Hepatocyte (in vitro differentiated cells): ENCODE measurements around the gene DNAH17. TPM values are rescaled to one million over a fixed set of nuclear protein-coding genes. Genes with fewer than 3 reads are reported as not detected.

ENCODE experiments used
- DNase-seq: peaks from one replicate; pipeline ENCODE4 v3.0.0-alpha.2; 2016; ENCODE audit warnings: low spot score
- H2AFZ ChIP-seq: fragments of 200-600 bp; sonication (generic); 2 replicates; pipeline ENCODE4 v1.6.0; 2016; ENCODE audit warnings: antibody characterized with exemption, mild to moderate bottlenecking
- H3K27ac ChIP-seq: fragments of 200-600 bp; sonication (generic); 2 replicates; pipeline ENCODE4 v1.5.1; 2016; ENCODE audit warnings: mild to moderate bottlenecking
- H3K27me3 ChIP-seq: fragments of 200-600 bp; sonication (generic); 2 replicates; pipeline ENCODE4 v1.6.1; 2016
- H3K36me3 ChIP-seq: fragments of 200-600 bp; sonication (generic); replicated peaks from 2 replicates; pipeline ENCODE4 v1.5.1; 2016; ENCODE audit warnings: low read depth; ENCODE audit not compliant: insufficient read depth
- H3K4me1 ChIP-seq: fragments of 200-600 bp; sonication (generic); 2 replicates; pipeline ENCODE4 v1.5.1; 2016; ENCODE audit warnings: mild to moderate bottlenecking, moderate library complexity; ENCODE audit not compliant: insufficient read depth
- H3K4me2 ChIP-seq: fragments of 200-600 bp; sonication (generic); 2 replicates; pipeline ENCODE4 v1.6.0; 2016
- H3K4me3 ChIP-seq: fragments of 200-600 bp; sonication (generic); 2 replicates; pipeline ENCODE4 v1.5.1; 2016; ENCODE audit warnings: mild to moderate bottlenecking
- H3K79me2 ChIP-seq: fragments of 200-600 bp; sonication (generic); 2 replicates; pipeline ENCODE4 v1.6.0; 2017; ENCODE audit warnings: mild to moderate bottlenecking
- H3K9me2 ChIP-seq: fragments of 200-600 bp; sonication (generic); replicated peaks from 2 replicates; pipeline ENCODE4 v1.6.0; 2017; ENCODE audit warnings: mild to moderate bottlenecking; ENCODE audit not compliant: insufficient read depth
- H3K9me3 ChIP-seq: fragments of 200-600 bp; sonication (generic); 2 replicates; pipeline ENCODE4 v1.5.1; 2016; ENCODE audit warnings: low read depth, mild to moderate bottlenecking
- H4K20me1 ChIP-seq: fragments of 200-600 bp; sonication (generic); 2 replicates; pipeline ENCODE4 v1.6.0; 2016; ENCODE audit warnings: mild to moderate bottlenecking; ENCODE audit not compliant: insufficient read depth, poor library complexity, severe bottlenecking
- EZH2 ChIP-seq: fragments of 200-600 bp; sonication (generic); IDR thresholded peaks from 2 replicates; pipeline ENCODE4 v1.6.1; 2016; ENCODE audit warnings: antibody characterized with exemption, mild to moderate bottlenecking, borderline replicate concordance
- EZH2phosphoT487 ChIP-seq: fragments of 200-600 bp; sonication (generic); IDR thresholded peaks from one replicate; pipeline ENCODE4 v1.6.1; 2018; ENCODE audit warnings: antibody characterized with exemption, mild to moderate bottlenecking, low read depth, moderate library complexity; ENCODE audit not compliant: unreplicated experiment, severe bottlenecking
- WGBS: methylation state at CpG from one replicate; pipeline ENCODE4 v1.1.6; 2016; ENCODE audit warnings: low lambda C conversion rate; ENCODE audit errors: missing lambda C conversion rate; 5-methylcytosine and 5-hydroxymethylcytosine counted together
- polyA plus RNA-seq: library from polyadenylated mRNA; unstranded; fragments of >200 nt; fragmentation: Nextera tagmentation; extraction: Ambion mirVana; gene quantifications from 2 replicates; pipeline ENCODE4 v1.2.1, GENCODE V29; 2016
- total RNA-seq: library from RNA; depleted of rRNA; stranded (reverse); fragments of >200 nt; gene quantifications from 2 replicates; pipeline ENCODE4 v1.2.3, GENCODE V29; 2014
- TF ChIP-seq, protein P1 (sequence below): fragments of 200-600 bp; sonication (generic); IDR thresholded peaks from 2 replicates; pipeline ENCODE4 v1.5.1; 2016; ENCODE audit warnings: antibody characterized with exemption, mild to moderate bottlenecking; ENCODE audit not compliant: poor library complexity

Gene DNAH17
- total and polyA plus RNA-seq, 2 experiments from 2014 or later = 0.20 to 1.5 TPM

DNA sequence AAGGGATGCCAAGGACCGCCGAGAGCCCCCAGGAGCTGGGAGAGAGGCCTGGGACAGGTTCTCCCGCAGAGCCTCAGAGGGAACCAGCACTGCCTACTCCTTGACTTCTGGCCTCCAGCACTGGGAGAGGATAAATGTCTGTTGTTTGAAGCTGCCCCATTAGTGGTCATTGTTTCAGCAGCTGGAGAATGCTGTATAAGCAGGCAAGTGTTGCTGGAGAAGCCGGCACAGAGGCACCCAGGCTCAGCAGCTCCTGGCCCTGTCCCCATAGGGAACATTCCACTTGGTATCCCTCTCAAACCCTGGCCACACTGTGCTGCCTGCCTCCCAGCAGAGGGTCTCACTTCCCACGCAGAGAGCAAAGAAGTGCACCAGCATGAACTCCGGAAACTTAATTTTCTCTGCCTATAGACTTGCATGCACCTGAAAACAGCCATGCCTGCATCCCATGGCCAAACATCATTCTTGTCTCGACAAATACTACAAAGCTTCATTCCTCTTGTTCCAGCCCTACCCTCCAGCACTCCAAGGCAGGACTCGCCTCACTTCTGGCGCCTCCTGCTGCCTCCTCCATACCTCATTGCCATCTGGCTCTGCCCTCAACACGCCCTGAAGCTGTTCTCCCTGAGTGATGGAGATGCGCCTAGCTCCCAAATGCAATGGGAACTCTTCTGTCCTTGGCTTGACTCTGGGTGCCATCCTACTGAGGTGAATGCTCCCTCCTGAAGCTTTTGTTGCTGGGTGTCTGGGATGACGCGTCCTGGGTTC lies 88.1 kb downstream of the DNAH17 start:
- Histone ChIP-seq H3K27ac (no peak overlapping the region), H3K27me3 (no peaks in the 10 kb centered on the region), H3K9me3 (no peaks in the 10 kb centered on the region), H3K4me1 (peaks cover 2% of the 10 kb centered on the region), H3K4me3 (no peak overlapping the region), H2AFZ (no peak overlapping the region), H4K20me1 (no peaks in the 10 kb centered on the region), H3K79me2 (no peaks in the 10 kb centered on the region), H3K4me2 (no peak overlapping the region), H3K36me3 (no peaks in the 10 kb centered on the region), H3K9me2 (no peaks in the 10 kb centered on the region)
- WGBS = 86% methylated on average over 13 of the region's 13 CpGs
- TF ChIP-seq EZH2 = no peak
- no peak for TF ChIP-seq EZH2phosphoT487
- TF ChIP-seq, protein P1, sequence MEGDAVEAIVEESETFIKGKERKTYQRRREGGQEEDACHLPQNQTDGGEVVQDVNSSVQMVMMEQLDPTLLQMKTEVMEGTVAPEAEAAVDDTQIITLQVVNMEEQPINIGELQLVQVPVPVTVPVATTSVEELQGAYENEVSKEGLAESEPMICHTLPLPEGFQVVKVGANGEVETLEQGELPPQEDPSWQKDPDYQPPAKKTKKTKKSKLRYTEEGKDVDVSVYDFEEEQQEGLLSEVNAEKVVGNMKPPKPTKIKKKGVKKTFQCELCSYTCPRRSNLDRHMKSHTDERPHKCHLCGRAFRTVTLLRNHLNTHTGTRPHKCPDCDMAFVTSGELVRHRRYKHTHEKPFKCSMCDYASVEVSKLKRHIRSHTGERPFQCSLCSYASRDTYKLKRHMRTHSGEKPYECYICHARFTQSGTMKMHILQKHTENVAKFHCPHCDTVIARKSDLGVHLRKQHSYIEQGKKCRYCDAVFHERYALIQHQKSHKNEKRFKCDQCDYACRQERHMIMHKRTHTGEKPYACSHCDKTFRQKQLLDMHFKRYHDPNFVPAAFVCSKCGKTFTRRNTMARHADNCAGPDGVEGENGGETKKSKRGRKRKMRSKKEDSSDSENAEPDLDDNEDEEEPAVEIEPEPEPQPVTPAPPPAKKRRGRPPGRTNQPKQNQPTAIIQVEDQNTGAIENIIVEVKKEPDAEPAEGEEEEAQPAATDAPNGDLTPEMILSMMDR = no peak
- DNase-seq = no peak

DNA sequence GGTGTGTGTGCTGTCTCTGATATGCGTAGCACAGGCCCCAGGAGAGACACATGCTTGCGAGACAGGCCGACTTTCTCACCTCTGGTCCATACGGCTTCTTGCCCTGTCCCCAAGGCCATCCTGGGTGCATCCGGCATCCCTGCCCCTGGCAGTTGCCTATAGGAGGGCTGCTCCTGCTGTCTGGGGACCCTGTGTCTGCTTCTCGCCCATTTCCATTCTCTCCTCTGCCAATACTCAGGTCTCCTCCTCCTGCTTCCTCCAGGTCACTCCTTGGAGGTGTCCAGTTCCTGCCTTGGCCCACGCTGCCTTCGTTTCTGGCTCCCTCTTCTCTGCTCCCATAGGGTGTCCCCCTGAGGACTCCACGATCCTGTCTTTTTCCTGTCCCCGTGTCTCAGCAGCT lies 89.0 kb downstream of the DNAH17 start:
- TF ChIP-seq EZH2 (no peak), EZH2phosphoT487 (no peak)
- TF ChIP-seq, protein P1 = no peak
- Histone ChIP-seq H3K36me3 (no peaks in the 10 kb centered on the region), H3K79me2 (no peaks in the 10 kb centered on the region), H3K9me2 (no peaks in the 10 kb centered on the region), H3K9me3 (no peaks in the 10 kb centered on the region), H3K4me2 (no peak overlapping the region), H3K4me1 (peaks cover 2% of the 10 kb centered on the region), H3K27ac (no peak overlapping the region), H3K4me3 (no peak overlapping the region), H2AFZ (no peak overlapping the region), H4K20me1 (no peaks in the 10 kb centered on the region), H3K27me3 (no peaks in the 10 kb centered on the region)
- no peak for DNase-seq
- 76% methylated on average over 10 of the region's 10 CpGs for WGBS

DNA sequence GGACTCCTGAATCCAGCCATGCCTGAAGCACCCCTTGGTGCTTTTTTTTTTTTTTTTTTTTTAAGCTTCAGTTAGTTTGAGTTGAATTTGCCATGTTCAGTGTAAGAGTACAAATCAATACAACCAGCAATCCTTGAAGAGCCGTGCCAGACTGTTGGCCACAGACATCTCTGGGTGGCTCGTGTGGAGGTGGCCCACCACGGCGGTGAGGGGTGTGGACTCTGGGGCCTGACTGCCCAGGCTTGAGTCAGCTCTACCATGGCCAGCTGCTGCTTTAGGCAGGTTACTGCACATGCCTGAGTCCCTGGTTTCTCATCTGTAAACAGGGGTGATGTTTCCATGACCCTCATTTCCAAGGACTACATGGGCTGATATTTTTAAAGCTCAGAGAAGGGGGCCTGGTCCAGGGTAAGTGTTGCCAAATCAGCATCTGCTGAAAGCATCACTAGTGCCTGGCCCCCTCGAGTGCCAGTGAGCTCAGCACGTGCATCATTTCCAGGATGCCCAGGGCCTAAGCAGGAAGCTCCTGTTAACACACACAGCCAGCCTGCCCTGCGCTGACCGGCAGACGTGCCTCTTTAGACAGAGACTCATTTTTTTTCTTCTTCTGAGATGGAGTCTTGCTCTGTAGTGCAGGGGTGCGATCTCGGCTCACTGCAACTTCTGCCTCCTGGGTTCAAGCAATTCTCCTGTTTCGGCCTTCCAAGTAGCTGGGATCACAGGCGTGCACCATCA lies 90.1 kb downstream of the DNAH17 start:
- Histone ChIP-seq H2AFZ (no peak overlapping the region), H3K4me2 (no peak overlapping the region), H3K79me2 (no peaks in the 10 kb centered on the region), H3K9me2 (no peaks in the 10 kb centered on the region), H3K9me3 (no peaks in the 10 kb centered on the region), H3K4me1 (peaks cover 2% of the 10 kb centered on the region), H3K27ac (no peak overlapping the region), H3K4me3 (no peak overlapping the region), H3K27me3 (no peaks in the 10 kb centered on the region), H4K20me1 (no peaks in the 10 kb centered on the region), H3K36me3 (no peaks in the 10 kb centered on the region)
- TF ChIP-seq EZH2 (no peak), EZH2phosphoT487 (no peak)
- TF ChIP-seq, protein P1 = no peak
- no peak for DNase-seq
- 90% methylated on average over 13 of the region's 13 CpGs for WGBS
